H9 (cell line): ENCODE results near the gene TMED8. TPM values are rescaled to one million over a fixed set of nuclear protein-coding genes. Genes with fewer than 3 reads are reported as not detected.

Experiments
- DNase-seq: peaks from one replicate; pipeline ENCODE4 v3.0.0-alpha.2; 2017
- H2AFZ ChIP-seq: one replicate; pipeline ENCODE4 v1.6.1; 2013; ENCODE audit warnings: mild to moderate bottlenecking, low read length, control low read depth, moderate library complexity
- H2AK5ac ChIP-seq: 2 replicates; pipeline ENCODE4 v1.6.1; 2013; ENCODE audit warnings: low read length, control low read depth, mixed read lengths; ENCODE audit not compliant: insufficient read length
- H2BK120ac ChIP-seq: one replicate; pipeline ENCODE4 v1.6.1; 2013; ENCODE audit warnings: low read depth, mild to moderate bottlenecking, low read length, control low read depth, inconsistent platforms; ENCODE audit not compliant: poor library complexity, severe bottlenecking
- H2BK12ac ChIP-seq: 2 replicates; pipeline ENCODE4 v1.6.1; 2013; ENCODE audit warnings: low read length, control low read depth, mixed read lengths, low read depth; ENCODE audit not compliant: insufficient read length
- H2BK15ac ChIP-seq: 2 replicates; pipeline ENCODE4 v1.6.1; 2013; ENCODE audit warnings: low read depth, low read length, control low read depth
- H2BK20ac ChIP-seq: one replicate; pipeline ENCODE4 v1.6.1; 2013; ENCODE audit warnings: low read depth, mild to moderate bottlenecking, low read length, control low read depth, inconsistent platforms; ENCODE audit not compliant: poor library complexity, severe bottlenecking
- H2BK5ac ChIP-seq: 2 replicates; pipeline ENCODE4 v1.6.1; 2013; ENCODE audit warnings: low read length, control low read depth, mixed read lengths; ENCODE audit not compliant: insufficient read length
- H3K14ac ChIP-seq: 2 replicates; pipeline ENCODE4 v1.6.1; 2013; ENCODE audit warnings: low read length, control low read depth; ENCODE audit not compliant: insufficient read depth
- H3K18ac ChIP-seq: 2 replicates; pipeline ENCODE4 v1.6.1; 2013; ENCODE audit warnings: low read depth, mild to moderate bottlenecking, mixed read lengths, low read length, control low read depth; ENCODE audit not compliant: insufficient read length
- H3K23ac ChIP-seq: 2 replicates; pipeline ENCODE4 v1.6.1; 2013; ENCODE audit warnings: low read length, control low read depth, mixed read lengths, low read depth; ENCODE audit not compliant: insufficient read length
- H3K23me2 ChIP-seq: 2 replicates; pipeline ENCODE4 v1.6.1; 2013; ENCODE audit warnings: low read depth, mild to moderate bottlenecking, mixed read lengths, low read length, control low read depth; ENCODE audit not compliant: insufficient read length, poor library complexity, severe bottlenecking
- H3K27ac ChIP-seq: 2 replicates; pipeline ENCODE4 v1.5.1; 2013; ENCODE audit warnings: low read length, control low read depth, mixed read lengths, low read depth; ENCODE audit not compliant: insufficient read length
- H3K27me3 ChIP-seq: 2 replicates; pipeline ENCODE4 v1.6.1; 2013; ENCODE audit warnings: low read length, control low read depth, inconsistent platforms; ENCODE audit not compliant: insufficient read depth
- H3K4ac ChIP-seq: 2 replicates; pipeline ENCODE4 v1.6.1; 2013; ENCODE audit warnings: low read depth, mild to moderate bottlenecking, control low read depth, inconsistent platforms, low read length, moderate library complexity
- H3K4me1 ChIP-seq: 2 replicates; pipeline ENCODE4 v1.6.1; 2013; ENCODE audit warnings: low read length, control low read depth, inconsistent platforms; ENCODE audit not compliant: insufficient read depth
- H3K4me2 ChIP-seq: 2 replicates; pipeline ENCODE4 v1.6.1; 2013; ENCODE audit warnings: low read length, control low read depth, mixed read lengths; ENCODE audit not compliant: insufficient read length, insufficient read depth
- H3K56ac ChIP-seq: 2 replicates; pipeline ENCODE4 v1.6.1; 2013; ENCODE audit warnings: low read depth, mild to moderate bottlenecking, mixed read lengths, low read length, control low read depth; ENCODE audit not compliant: insufficient read length
- H3K79me1 ChIP-seq: 2 replicates; pipeline ENCODE4 v1.6.1; 2013; ENCODE audit warnings: low read depth, mild to moderate bottlenecking, moderate library complexity, low read length, control low read depth, inconsistent platforms; ENCODE audit not compliant: insufficient read depth, poor library complexity, severe bottlenecking
- H3K79me2 ChIP-seq: 2 replicates; pipeline ENCODE4 v1.6.1; 2013; ENCODE audit warnings: low read length, control low read depth, inconsistent platforms; ENCODE audit not compliant: insufficient read depth
- H3K9ac ChIP-seq: 2 replicates; pipeline ENCODE4 v1.6.1; 2013; ENCODE audit warnings: low read length, control low read depth, mixed read lengths; ENCODE audit not compliant: insufficient read length; ENCODE audit errors: extremely low read depth
- H3K9me3 ChIP-seq: one replicate; pipeline ENCODE4 v1.6.1; 2013; ENCODE audit warnings: low read depth, low read length, inconsistent platforms; ENCODE audit not compliant: control insufficient read depth
- H3T11ph ChIP-seq: one replicate; pipeline ENCODE4 v1.6.1; 2013; ENCODE audit warnings: mild to moderate bottlenecking, low read length, control low read depth, inconsistent platforms
- H4K20me1 ChIP-seq: one replicate; pipeline ENCODE4 v1.6.1; 2013; ENCODE audit not compliant: control insufficient read depth, insufficient read length, insufficient read depth
- H4K5ac ChIP-seq: 2 replicates; pipeline ENCODE4 v1.6.1; 2013; ENCODE audit warnings: low read depth, mild to moderate bottlenecking, mixed read lengths, low read length, control low read depth; ENCODE audit not compliant: insufficient read length
- H4K8ac ChIP-seq: replicated peaks from 2 replicates; pipeline ENCODE4 v1.6.1; 2013; ENCODE audit warnings: low read length, control low read depth, mixed read lengths, low read depth; ENCODE audit not compliant: insufficient read length
- H4K91ac ChIP-seq: 2 replicates; pipeline ENCODE4 v1.6.1; 2013; ENCODE audit warnings: low read depth, mild to moderate bottlenecking, moderate library complexity, mixed read lengths, low read length, control low read depth; ENCODE audit not compliant: insufficient read length
- H3K27ac Mint-ChIP-seq, 3 experiments: 2 replicates in 2 of 3; 3 replicates in 1 of 3; pipeline ENCODE4 v1.8.0; 2020 to 2021; ENCODE audit warnings: mixed read lengths in 3 of 3, mild to moderate bottlenecking in 1 of 3, moderate library complexity in 1 of 3
- H3K27me3 Mint-ChIP-seq: 2 replicates; pipeline ENCODE4 v1.8.0; 2021; ENCODE audit warnings: low read depth, mild to moderate bottlenecking, moderate library complexity, mixed read lengths
- H3K36me3 Mint-ChIP-seq, 3 experiments: 2 replicates in 2 of 3; 3 replicates in 1 of 3; pipeline ENCODE4 v1.8.0; 2020 to 2021; ENCODE audit warnings: low read depth in 3 of 3, mixed read lengths in 3 of 3; ENCODE audit not compliant: insufficient read depth in 1 of 3
- H3K4me1 Mint-ChIP-seq, 2 experiments: 2 replicates each; pipeline ENCODE4 v1.8.0; 2020; ENCODE audit warnings: mixed read lengths in 2 of 2
- H3K4me3 Mint-ChIP-seq, 2 experiments: 2 replicates in 1 of 2; 3 replicates in 1 of 2; pipeline ENCODE4 v1.8.0; 2020 to 2021; ENCODE audit warnings: mild to moderate bottlenecking in 2 of 2, mixed read lengths in 2 of 2, moderate library complexity in 1 of 2
- H3K9me3 Mint-ChIP-seq, 2 experiments: 2 replicates in 1 of 2; 3 replicates in 1 of 2; pipeline ENCODE4 v1.8.0; 2020; ENCODE audit warnings: mild to moderate bottlenecking in 2 of 2, mixed read lengths in 2 of 2, moderate library complexity in 1 of 2
- WGBS: extraction: QIAGEN DNeasy Blood & Tissue Kit; methylation state at CpG from one replicate; pipeline ENCODE4 v1.1.7; 2013; ENCODE audit warnings: missing lambda C conversion rate, low lambda C conversion rate, mixed read lengths; ENCODE audit not compliant: insufficient read length; ENCODE audit errors: extremely low coverage; 5-methylcytosine and 5-hydroxymethylcytosine counted together
- total RNA-seq: library from RNA; stranded (reverse); gene quantifications from 2 replicates; pipeline ENCODE4 v1.2.1, GENCODE V29; 2021
- TF ChIP-seq, protein P1 (sequence below): fragments of 200-600 bp; sonication (generic); conservative IDR thresholded peaks from 3 replicates; pipeline ENCODE4 v1.8.0; 2021; ENCODE audit warnings: antibody characterized with exemption, mild to moderate bottlenecking

TMED8 gene
- total RNA-seq, 1 experiment from 2014 or later, result 9.5 TPM

GRCh38 chr14:77359626-77360025 lies 17.3 kb downstream of the TMED8 start:
- Histone ChIP-seq H2BK15ac (no peak overlapping the region), H3K23ac (no peak overlapping the region), H3T11ph (no peak overlapping the region), H2BK120ac (no peak overlapping the region), H2AFZ (no peak overlapping the region), H3K79me1 (no peaks in the 10 kb centered on the region), H3K56ac (no peak overlapping the region), H4K8ac (no peak overlapping the region), H2AK5ac (no peak overlapping the region), H3K4me1 (no peaks in the 10 kb centered on the region), H3K18ac (no peak overlapping the region), H3K79me2 (no peaks in the 10 kb centered on the region), H3K27ac (no peak overlapping the region), H3K14ac (no peak overlapping the region), H3K9ac (no peak overlapping the region), H4K5ac (no peak overlapping the region), H2BK20ac (no peak overlapping the region), H3K23me2 (no peaks in the 10 kb centered on the region), H2BK12ac (no peak overlapping the region), H4K20me1 (no peaks in the 10 kb centered on the region), H3K9me3 (no peaks in the 10 kb centered on the region), H3K27me3 (no peaks in the 10 kb centered on the region), H3K4ac (no peak overlapping the region), H3K4me2 (no peak overlapping the region), H4K91ac (no peak overlapping the region), H2BK5ac (no peak overlapping the region)
- Mint-ChIP-seq H3K36me3 (no peaks in the 10 kb centered on the region), H3K9me3 (no peaks in the 10 kb centered on the region), H3K4me3 (no peak overlapping the region), H3K4me1 (no peaks in the 10 kb centered on the region), H3K27me3 (no peaks in the 10 kb centered on the region), H3K27ac (no peak overlapping the region)
- TF ChIP-seq, protein P1, sequence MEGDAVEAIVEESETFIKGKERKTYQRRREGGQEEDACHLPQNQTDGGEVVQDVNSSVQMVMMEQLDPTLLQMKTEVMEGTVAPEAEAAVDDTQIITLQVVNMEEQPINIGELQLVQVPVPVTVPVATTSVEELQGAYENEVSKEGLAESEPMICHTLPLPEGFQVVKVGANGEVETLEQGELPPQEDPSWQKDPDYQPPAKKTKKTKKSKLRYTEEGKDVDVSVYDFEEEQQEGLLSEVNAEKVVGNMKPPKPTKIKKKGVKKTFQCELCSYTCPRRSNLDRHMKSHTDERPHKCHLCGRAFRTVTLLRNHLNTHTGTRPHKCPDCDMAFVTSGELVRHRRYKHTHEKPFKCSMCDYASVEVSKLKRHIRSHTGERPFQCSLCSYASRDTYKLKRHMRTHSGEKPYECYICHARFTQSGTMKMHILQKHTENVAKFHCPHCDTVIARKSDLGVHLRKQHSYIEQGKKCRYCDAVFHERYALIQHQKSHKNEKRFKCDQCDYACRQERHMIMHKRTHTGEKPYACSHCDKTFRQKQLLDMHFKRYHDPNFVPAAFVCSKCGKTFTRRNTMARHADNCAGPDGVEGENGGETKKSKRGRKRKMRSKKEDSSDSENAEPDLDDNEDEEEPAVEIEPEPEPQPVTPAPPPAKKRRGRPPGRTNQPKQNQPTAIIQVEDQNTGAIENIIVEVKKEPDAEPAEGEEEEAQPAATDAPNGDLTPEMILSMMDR, result no peak
- no peak for DNase-seq
- no CpG with 5 or more reads among the region's 1 CpG for WGBS
